ENCODE measurements around the gene SCRN1.
A peak's percentile ranks its signal among the peaks of the same experiment; 100 is the strongest.

The SCRN1 gene

GRCh38 chr7:29990931-29991330 is 1.3 kb upstream of the SCRN1 start:
- no peak overlapping the region for H3K18ac ChIP-seq (ENCODE audit: low read length)
- no peak overlapping the region for H2BK120ac ChIP-seq (ENCODE audit: low read depth, low read length)
- no peak overlapping the region for H3K14ac ChIP-seq (ENCODE audit: low read length)
- H3K4ac ChIP-seq (ENCODE audit: low read length), result no peak overlapping the region
- H3K27ac ChIP-seq (replicated peaks; ENCODE audit: low read length), result no peak overlapping the region
- DNase-seq (ENCODE audit: low spot score), result no peak
- no peak overlapping the region for H4K91ac ChIP-seq (ENCODE audit: low read depth, low read length, poor library complexity)
- no peak overlapping the region for H3K4me2 ChIP-seq (ENCODE audit: insufficient read depth, low read length, poor library complexity, severe bottlenecking)
- no peaks in the 10 kb centered on the region for H3K27me3 ChIP-seq (ENCODE audit: control insufficient read depth in 3 of 3, insufficient read depth in 3 of 3, low read depth in 1 of 3, low read length in 3 of 3)
- H3K23ac ChIP-seq (ENCODE audit: low read depth, low read length, poor library complexity), result no peak overlapping the region
- no peak overlapping the region for H4K8ac ChIP-seq (ENCODE audit: low read depth, low read length)
- H3K9me3 ChIP-seq (replicated peaks in 1 of 2; ENCODE audit: control insufficient read depth in 2 of 2, insufficient read depth in 1 of 2, low read depth in 1 of 2, low read length in 2 of 2), result peaks cover 4 to 5% of the 10 kb centered on the region in 2 donors
- H2AFZ ChIP-seq (ENCODE audit: low read length), result no peak overlapping the region
- no peak overlapping the region for H3K4me3 ChIP-seq (ENCODE audit: low read length in 2 of 2)
- no peak overlapping the region for H2BK5ac ChIP-seq (ENCODE audit: low read length)
- H3K9ac ChIP-seq (ENCODE audit: low read depth, low read length, poor library complexity), result no peak overlapping the region
- WGBS, 2 donors (ENCODE audit: extremely low coverage in 2 of 2, insufficient read length in 2 of 2, insufficient replicate concordance in 1 of 2), result 100% methylated on average over 1 of the region's 4 CpGs; no CpG with 5 or more reads in 1 of the 2 donors
- peaks cover 6% of the 10 kb centered on the region for H3K79me1 ChIP-seq (ENCODE audit: low read depth, low read length)
- H2BK15ac ChIP-seq (ENCODE audit: low read length), result no peak overlapping the region
- no peak overlapping the region for H2AK5ac ChIP-seq (ENCODE audit: low read depth, low read length)
- H3K36me3 ChIP-seq (replicated peaks in 1 of 2; ENCODE audit: control insufficient read depth in 2 of 2, insufficient read depth in 2 of 2, low read length in 2 of 2), result no peaks in the 10 kb centered on the region
- peaks cover 5 to 14% of the 10 kb centered on the region in 2 donors for H3K4me1 ChIP-seq (ENCODE audit: control insufficient read depth in 2 of 2, insufficient read depth in 1 of 2, low read depth in 1 of 2, low read length in 2 of 2)
- H2BK12ac ChIP-seq (ENCODE audit: low read length), result no peak overlapping the region

DNA sequence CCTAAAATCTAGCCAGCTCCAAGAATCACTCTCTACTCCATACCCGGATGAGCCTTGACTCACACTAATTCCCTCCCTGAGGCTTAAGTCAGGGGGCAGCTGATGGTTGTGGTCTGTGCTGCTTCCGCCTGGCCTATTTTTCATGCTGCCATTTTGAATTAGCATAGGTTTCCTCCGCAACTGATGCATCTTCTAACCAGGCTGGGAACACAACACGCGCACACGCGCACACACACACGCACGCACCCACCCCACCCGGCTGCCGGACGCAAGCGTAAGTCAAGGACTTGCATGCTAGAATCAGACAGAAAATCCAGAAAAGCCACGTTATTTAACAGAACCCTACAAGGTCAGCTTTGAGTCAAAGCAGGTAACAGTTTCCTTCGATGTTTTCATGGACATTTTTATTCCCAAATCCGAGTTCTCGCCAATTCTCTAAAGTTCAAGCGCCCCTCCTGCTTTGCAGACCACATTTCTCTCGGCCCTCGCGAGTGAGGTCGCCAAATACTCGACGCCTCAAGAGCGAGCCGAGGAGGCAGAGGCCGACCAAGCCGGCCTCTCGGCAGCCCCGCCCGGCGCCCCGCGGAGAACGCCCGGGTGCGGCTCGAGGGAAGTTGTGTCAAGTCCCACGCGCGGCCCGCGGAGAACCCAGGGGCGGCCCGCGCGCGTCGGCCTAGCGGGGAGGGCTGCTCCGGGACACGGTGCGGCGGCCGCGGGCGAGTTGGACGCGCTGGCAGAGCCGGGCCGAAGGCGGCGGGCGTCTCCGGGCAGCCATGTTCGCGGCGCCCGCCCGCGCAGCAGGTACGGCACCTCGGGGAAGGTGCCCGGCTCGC is 961 bp downstream of the SCRN1 start:
- peaks cover 5 to 14% of the 10 kb centered on the region in 2 donors for H3K4me1 ChIP-seq (ENCODE audit: control insufficient read depth in 2 of 2, insufficient read depth in 1 of 2, low read depth in 1 of 2, low read length in 2 of 2)

DNA sequence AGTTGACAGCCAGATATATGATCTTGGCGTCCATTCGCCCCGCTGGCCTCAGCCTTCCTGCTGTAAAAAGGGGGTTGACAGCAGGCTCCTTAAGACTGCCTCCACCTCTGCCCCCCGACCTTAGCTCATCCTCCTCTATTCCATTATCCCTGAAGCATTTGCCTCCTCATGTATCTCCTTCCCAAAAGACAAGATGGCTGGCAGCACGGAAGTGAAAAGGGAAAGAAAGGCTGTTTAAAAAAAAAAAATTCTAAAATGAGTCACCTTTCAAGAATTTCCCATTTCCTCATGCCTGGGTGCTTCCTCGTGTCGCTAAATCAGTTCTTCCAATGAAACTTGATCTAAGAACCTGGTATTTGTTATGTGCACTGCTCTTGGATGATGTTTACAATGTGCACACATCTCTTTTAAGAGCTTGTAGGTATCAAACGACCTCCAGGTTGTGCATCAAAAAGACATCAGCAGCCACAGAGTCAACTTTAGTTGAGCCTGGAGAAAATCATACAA is 1.7 kb downstream of the SCRN1 start:
- DNase-seq (ENCODE audit: low spot score), result peak; percentile 31
- H4K8ac ChIP-seq (ENCODE audit: low read depth, low read length), result no peak overlapping the region
- H3K18ac ChIP-seq (ENCODE audit: low read length), result no peak overlapping the region

More for the DNA sequence above, 961 bp downstream of the SCRN1 start:
- Histone ChIP-seq H3K18ac (ENCODE audit: low read length) (peak overlapping the region; percentile 100), H3K9me3 (replicated peaks in 1 of 2; ENCODE audit: control insufficient read depth in 2 of 2, insufficient read depth in 1 of 2, low read depth in 1 of 2, low read length in 2 of 2) (peaks cover 4 to 7% of the 10 kb centered on the region in 2 donors), H3K9ac (ENCODE audit: low read depth, low read length, poor library complexity) (peak overlapping the region; percentile 95), H3K36me3 (replicated peaks in 1 of 2; ENCODE audit: control insufficient read depth in 2 of 2, insufficient read depth in 2 of 2, low read length in 2 of 2) (peaks cover 0 to 3% of the 10 kb centered on the region in 2 donors), H2BK120ac (ENCODE audit: low read depth, low read length) (peak overlapping the region; percentile 83), H3K4ac (ENCODE audit: low read length) (no peak overlapping the region), H3K27me3 (ENCODE audit: control insufficient read depth in 3 of 3, insufficient read depth in 3 of 3, low read depth in 1 of 3, low read length in 3 of 3) (no peaks in the 10 kb centered on the region), H2BK15ac (ENCODE audit: low read length) (no peak overlapping the region), H3K4me3 (ENCODE audit: low read length in 2 of 2) (peak overlapping the region; percentile 99 to 100), H2AK5ac (ENCODE audit: low read depth, low read length) (peak overlapping the region; percentile 90), H3K14ac (ENCODE audit: low read length) (peak overlapping the region; percentile 97), H3K27ac (replicated peaks; ENCODE audit: low read length) (no peak overlapping the region), H3K23ac (ENCODE audit: low read depth, low read length, poor library complexity) (peak overlapping the region; percentile 95), H2AFZ (ENCODE audit: low read length) (peak overlapping the region; percentile 94), H3K4me2 (ENCODE audit: insufficient read depth, low read length, poor library complexity, severe bottlenecking) (peak overlapping the region; percentile 85), H2BK5ac (ENCODE audit: low read length) (peak overlapping the region; percentile 88), H4K91ac (ENCODE audit: low read depth, low read length, poor library complexity) (no peak overlapping the region), H3K79me1 (ENCODE audit: low read depth, low read length) (peaks cover 6% of the 10 kb centered on the region), H4K8ac (ENCODE audit: low read depth, low read length) (peak overlapping the region; percentile 76), H2BK12ac (ENCODE audit: low read length) (no peak overlapping the region)
- DNase-seq (ENCODE audit: low spot score), result peak; percentile 26
- no CpG with 5 or more reads among the region's 75 CpGs for WGBS, 2 donors (ENCODE audit: extremely low coverage in 2 of 2, insufficient read length in 2 of 2, insufficient replicate concordance in 1 of 2)

DNA sequence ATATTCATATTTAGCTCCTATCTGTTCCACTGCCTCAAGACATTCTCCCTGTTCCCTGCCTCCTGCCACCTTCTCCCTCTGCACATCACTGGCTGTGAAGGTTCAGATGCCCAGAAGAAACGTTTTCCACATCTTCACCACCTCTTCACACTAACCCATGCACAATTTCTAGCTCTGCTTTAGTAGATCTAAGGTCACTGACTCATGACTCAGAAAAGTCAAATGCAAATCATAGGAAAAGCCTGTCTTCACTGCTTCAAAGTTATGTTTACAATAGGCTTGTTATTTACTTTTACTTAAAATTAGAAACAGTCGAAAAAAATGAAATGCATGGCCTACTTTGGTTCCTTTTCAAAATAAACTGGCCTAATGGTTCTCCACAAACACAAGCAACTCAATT is 2.5 kb downstream of the SCRN1 start:
- H2AK5ac ChIP-seq (ENCODE audit: low read depth, low read length), result no peak overlapping the region
- no CpG with 5 or more reads among the region's 2 CpGs for WGBS, 2 donors (ENCODE audit: extremely low coverage in 2 of 2, insufficient read length in 2 of 2, insufficient replicate concordance in 1 of 2)
- H3K23ac ChIP-seq (ENCODE audit: low read depth, low read length, poor library complexity), result no peak overlapping the region
- no peak overlapping the region for H3K4me2 ChIP-seq (ENCODE audit: insufficient read depth, low read length, poor library complexity, severe bottlenecking)
- H3K14ac ChIP-seq (ENCODE audit: low read length), result no peak overlapping the region
- H4K8ac ChIP-seq (ENCODE audit: low read depth, low read length), result no peak overlapping the region
- H3K79me1 ChIP-seq (ENCODE audit: low read depth, low read length), result peaks cover 6% of the 10 kb centered on the region
- peaks cover 0 to 7% of the 10 kb centered on the region in 2 donors for H3K36me3 ChIP-seq (replicated peaks in 1 of 2; ENCODE audit: control insufficient read depth in 2 of 2, insufficient read depth in 2 of 2, low read length in 2 of 2)
- no peak overlapping the region for H2AFZ ChIP-seq (ENCODE audit: low read length)
- no peak overlapping the region for H2BK5ac ChIP-seq (ENCODE audit: low read length)
- no peak overlapping the region for H2BK15ac ChIP-seq (ENCODE audit: low read length)
- H2BK12ac ChIP-seq (ENCODE audit: low read length), result no peak overlapping the region
- no peak overlapping the region for H3K9ac ChIP-seq (ENCODE audit: low read depth, low read length, poor library complexity)
- H4K91ac ChIP-seq (ENCODE audit: low read depth, low read length, poor library complexity), result no peak overlapping the region
- peaks cover 5 to 14% of the 10 kb centered on the region in 2 donors for H3K4me1 ChIP-seq (ENCODE audit: control insufficient read depth in 2 of 2, insufficient read depth in 1 of 2, low read depth in 1 of 2, low read length in 2 of 2)
- H3K9me3 ChIP-seq (replicated peaks in 1 of 2; ENCODE audit: control insufficient read depth in 2 of 2, insufficient read depth in 1 of 2, low read depth in 1 of 2, low read length in 2 of 2), result peaks cover 2 to 5% of the 10 kb centered on the region in 2 donors
- no peak overlapping the region for H2BK120ac ChIP-seq (ENCODE audit: low read depth, low read length)
- no peaks in the 10 kb centered on the region for H3K27me3 ChIP-seq (ENCODE audit: control insufficient read depth in 3 of 3, insufficient read depth in 3 of 3, low read depth in 1 of 3, low read length in 3 of 3)
- no peak overlapping the region for H3K18ac ChIP-seq (ENCODE audit: low read length)
- no peak overlapping the region for H3K4me3 ChIP-seq (ENCODE audit: low read length in 2 of 2)
- no peak for DNase-seq (ENCODE audit: low spot score)
- H3K4ac ChIP-seq (ENCODE audit: low read length), result no peak overlapping the region
- no peak overlapping the region for H3K27ac ChIP-seq (replicated peaks; ENCODE audit: low read length)

More for the DNA sequence above, 1.7 kb downstream of the SCRN1 start:
- Histone ChIP-seq H2BK120ac (ENCODE audit: low read depth, low read length) (no peak overlapping the region), H3K9ac (ENCODE audit: low read depth, low read length, poor library complexity) (no peak overlapping the region), H3K36me3 (replicated peaks in 1 of 2; ENCODE audit: control insufficient read depth in 2 of 2, insufficient read depth in 2 of 2, low read length in 2 of 2) (peaks cover 0 to 6% of the 10 kb centered on the region in 2 donors), H3K79me1 (ENCODE audit: low read depth, low read length) (peaks cover 6% of the 10 kb centered on the region), H2AFZ (ENCODE audit: low read length) (peak overlapping the region; percentile 94), H2BK5ac (ENCODE audit: low read length) (no peak overlapping the region), H3K9me3 (replicated peaks in 1 of 2; ENCODE audit: control insufficient read depth in 2 of 2, insufficient read depth in 1 of 2, low read depth in 1 of 2, low read length in 2 of 2) (peaks cover 4 to 8% of the 10 kb centered on the region in 2 donors), H2BK15ac (ENCODE audit: low read length) (no peak overlapping the region), H2AK5ac (ENCODE audit: low read depth, low read length) (no peak overlapping the region), H3K4me2 (ENCODE audit: insufficient read depth, low read length, poor library complexity, severe bottlenecking) (peak overlapping the region; percentile 21), H3K4me1 (ENCODE audit: control insufficient read depth in 2 of 2, insufficient read depth in 1 of 2, low read depth in 1 of 2, low read length in 2 of 2) (peaks cover 5 to 14% of the 10 kb centered on the region in 2 donors), H3K27me3 (ENCODE audit: control insufficient read depth in 3 of 3, insufficient read depth in 3 of 3, low read depth in 1 of 3, low read length in 3 of 3) (no peaks in the 10 kb centered on the region), H3K4ac (ENCODE audit: low read length) (no peak overlapping the region), H3K23ac (ENCODE audit: low read depth, low read length, poor library complexity) (no peak overlapping the region), H3K27ac (replicated peaks; ENCODE audit: low read length) (no peak overlapping the region), H4K91ac (ENCODE audit: low read depth, low read length, poor library complexity) (no peak overlapping the region), H2BK12ac (ENCODE audit: low read length) (no peak overlapping the region), H3K14ac (ENCODE audit: low read length) (no peak overlapping the region), H3K4me3 (ENCODE audit: low read length in 2 of 2) (peak overlapping the region in 1 of 2 donors; percentile 99)
- WGBS, 2 donors (ENCODE audit: extremely low coverage in 2 of 2, insufficient read length in 2 of 2, insufficient replicate concordance in 1 of 2), result no CpG with 5 or more reads among the region's 8 CpGs

All from neuronal stem cell (in vitro differentiated cells).